Hematopoietic multipotent progenitor cell (in vitro differentiated cells): ENCODE measurements around the gene ARHGAP32. TPM values are rescaled to one million over a fixed set of nuclear protein-coding genes. Genes with fewer than 3 reads are reported as not detected.

Experiments
- DNase-seq, 3 donors: peaks; one replicate each; pipeline ENCODE4 v3.0.0-alpha.2; 2011 to 2015; ENCODE audit warnings: low read depth in 2 of 3, low spot score in 2 of 3
- total RNA-seq: library from RNA; depleted of rRNA; stranded (reverse); fragments of >200 nt; gene quantifications from one replicate; pipeline ENCODE4 v1.2.3, GENCODE V29; 2012

The ARHGAP32 gene
- total RNA-seq, 1 donor = 12.7 TPM

DNA sequence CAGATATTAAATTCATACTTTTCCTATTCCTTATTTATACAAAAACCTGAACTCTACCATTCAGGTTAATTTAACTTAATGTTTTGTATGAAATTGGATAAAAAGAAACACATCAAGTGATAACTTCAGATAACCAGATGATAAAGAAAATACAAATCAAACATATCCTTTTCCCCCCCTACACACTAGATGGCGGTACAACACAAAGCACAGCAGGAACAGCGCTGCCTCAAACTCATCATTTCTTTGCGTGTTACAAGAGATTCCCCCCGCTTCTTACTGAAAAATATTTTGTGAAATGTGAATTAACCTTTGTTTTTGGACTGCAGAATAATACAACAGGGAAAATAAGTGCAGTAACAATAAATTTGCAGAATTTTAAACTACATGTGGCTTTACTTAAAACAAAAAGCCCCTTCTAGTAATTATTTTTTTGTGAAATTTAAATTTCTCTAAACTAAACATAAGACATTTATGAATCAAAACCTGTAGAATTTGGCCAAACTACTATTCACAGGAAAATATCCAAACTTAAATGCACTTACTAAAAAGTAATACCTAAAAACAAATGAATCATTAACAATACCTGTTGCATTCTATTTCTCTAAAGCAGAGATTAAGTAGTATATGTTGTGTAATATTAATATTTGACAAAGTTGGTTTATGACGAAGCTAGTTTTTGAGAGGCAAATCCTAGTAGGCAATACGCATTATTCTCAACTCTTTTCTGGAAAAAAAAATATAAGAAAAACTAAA, 74.4 kb downstream of the ARHGAP32 start:
- DNase-seq = peak; percentile 16 to 80 (median 56)

DNA sequence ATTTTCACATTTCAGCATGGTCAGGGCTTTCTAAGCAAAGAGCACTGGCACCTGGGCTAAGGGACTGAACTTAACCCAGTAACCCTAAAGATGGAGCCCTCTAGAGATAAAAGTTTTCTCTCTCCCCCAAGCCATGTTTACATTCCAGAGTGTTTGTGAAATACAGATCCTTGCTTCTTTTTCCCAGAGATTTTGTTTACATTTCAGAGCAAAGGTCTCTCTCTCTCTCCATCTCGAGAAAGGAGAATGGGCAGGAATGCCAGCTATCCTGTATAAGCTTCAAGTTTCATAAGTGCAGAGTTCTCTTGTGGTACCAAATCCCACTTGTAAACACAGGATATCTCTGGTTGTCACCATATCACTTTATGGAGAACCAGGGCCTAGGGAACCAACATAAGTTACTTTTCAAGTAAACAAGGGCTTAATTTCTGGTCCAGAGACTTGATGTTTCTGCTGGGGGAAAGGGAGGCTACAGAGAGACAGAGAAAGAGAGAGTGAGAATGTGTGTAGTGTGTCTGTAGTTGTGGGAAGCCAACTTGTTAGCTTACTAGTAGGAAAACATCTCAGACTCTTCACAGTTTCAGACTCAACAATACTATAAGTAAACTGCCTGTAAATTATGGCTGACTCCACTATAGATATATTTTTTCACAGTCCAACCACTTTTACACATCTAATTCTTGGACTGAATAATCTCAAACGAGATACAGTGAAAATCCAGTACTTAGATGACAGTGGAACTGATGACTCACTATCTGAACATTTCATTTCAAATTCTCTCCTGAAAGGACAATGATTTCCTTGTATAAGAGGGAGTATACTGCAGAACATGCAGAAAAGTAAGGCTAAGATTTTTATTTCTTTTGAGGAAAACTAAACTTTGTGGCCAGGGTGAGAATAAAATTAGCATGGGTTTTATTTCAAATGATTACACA, 76.2 kb downstream of the ARHGAP32 start:
- no peak for DNase-seq

GRCh38 chr11:129109701-129110100, 82.4 kb downstream of the ARHGAP32 start:
- DNase-seq = no peak

DNA sequence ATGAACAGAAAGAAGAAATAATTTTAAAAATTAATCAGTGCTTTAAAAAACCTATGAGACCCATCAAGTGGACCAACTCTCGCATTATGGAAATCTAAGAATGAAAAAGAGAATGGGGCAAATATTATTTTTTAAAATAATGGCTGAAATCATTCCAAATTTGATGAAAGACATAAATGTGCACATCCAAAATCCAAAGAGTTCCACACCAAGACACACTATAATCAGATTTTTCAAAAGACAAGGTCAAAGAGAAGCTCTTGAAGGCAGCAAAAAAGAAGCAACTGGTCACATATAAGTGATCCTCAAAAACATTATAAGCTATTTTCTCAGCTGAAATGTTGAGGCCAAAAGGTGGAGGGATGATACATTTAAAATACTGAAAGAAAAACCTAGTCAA, 85.3 kb downstream of the ARHGAP32 start:
- DNase-seq = no peak

DNA sequence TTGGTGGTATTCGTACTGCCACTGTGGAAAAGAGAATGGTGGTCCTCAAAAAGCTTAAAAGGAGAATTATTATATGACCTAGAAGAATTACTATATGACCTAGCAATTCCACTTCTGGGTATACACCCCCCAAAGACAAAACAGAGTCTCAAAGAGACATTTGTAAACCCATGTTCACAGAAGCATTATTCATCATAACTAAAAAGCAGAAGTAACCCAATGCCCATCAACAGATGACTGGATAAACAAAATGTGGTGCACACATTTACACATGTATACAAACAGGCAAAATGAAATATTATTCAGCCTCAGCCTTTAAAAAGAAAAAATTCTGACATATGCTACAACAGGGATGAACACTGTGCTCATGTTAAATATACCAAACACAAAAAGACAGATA, 89.4 kb downstream of the ARHGAP32 start:
- DNase-seq = no peak

DNA sequence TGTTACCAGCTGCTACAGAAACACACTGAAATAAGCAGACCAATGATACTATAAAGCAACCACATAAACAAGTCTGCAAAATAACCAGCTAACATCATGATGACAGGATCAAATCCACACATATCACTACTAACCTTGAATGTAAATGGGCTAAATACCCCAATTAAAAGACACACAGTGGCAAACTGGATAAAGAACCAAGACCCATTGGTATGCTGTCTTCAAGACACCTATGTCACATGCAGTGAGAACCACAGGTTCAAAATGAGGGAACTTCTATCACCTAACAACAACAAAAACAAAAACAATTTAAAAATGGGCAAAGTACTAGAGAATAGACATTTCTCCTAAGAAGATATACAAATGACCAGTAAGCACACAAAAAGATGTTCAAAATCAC, 89.9 kb downstream of the ARHGAP32 start:
- DNase-seq = peak in 1 of 3 donors; percentile 11

GRCh38 chr11:129093283-129093682, 98.8 kb downstream of the ARHGAP32 start:
- no peak for DNase-seq

DNA sequence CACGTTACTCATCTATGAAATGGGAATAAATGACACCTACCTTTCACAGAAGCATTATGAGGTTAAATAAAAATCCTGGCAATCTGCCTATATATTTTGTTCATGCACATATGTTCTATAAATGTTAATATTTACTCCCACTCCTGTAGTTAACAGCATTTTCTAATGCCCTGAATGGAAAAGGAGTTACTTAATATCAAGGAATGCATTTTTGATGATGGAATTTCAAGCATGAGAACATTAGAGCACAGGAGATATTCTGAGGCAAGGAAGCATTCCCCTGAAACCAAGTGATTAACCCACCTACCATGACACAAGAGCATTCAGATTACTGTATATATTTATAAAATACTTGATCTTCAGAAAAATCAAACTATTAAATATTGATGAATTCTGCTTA, 102.1 kb downstream of the ARHGAP32 start:
- no peak for DNase-seq

DNA sequence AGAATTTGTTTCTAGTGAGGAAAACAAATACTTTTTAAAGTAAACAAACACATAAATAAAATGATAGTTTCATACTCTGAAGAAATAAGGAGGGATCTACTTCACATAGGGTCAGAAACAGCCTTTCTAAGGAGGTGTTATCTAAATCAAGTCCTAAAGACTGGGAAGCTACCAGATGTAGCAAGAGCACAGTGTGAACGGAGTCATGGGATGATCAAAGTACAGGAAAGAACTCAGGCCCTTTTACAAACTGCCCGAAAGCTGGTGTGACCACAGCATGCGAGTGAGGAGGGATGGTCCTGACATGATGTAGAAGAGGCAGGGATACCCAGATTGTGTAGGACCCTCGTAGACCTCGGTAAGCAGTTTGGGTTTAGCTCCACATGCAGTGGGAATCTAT, 102.8 kb downstream of the ARHGAP32 start:
- DNase-seq = no peak

DNA sequence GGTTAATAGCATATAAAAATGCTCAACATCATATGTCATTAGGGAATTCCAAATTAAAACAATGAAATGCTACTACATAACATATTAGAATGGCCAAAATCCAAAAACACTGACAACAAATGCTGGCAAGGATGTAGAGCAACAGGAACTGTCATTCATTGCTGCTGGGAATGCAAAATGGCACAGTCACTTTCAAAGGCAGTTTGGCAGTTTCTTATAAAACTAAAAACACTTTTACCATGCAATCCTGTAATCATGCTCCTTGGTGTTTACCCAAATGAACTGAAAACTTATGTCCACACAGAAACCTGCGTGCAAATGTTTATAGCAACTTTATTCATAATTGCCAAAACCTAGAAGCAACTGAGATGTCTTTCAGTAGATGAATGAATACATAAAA, 105.1 kb downstream of the ARHGAP32 start:
- DNase-seq = no peak

- DNase-seq = no peak
These were observed 114.9 kb downstream of the ARHGAP32 start for GRCh38 chr11:129077191-129077590.

DNA sequence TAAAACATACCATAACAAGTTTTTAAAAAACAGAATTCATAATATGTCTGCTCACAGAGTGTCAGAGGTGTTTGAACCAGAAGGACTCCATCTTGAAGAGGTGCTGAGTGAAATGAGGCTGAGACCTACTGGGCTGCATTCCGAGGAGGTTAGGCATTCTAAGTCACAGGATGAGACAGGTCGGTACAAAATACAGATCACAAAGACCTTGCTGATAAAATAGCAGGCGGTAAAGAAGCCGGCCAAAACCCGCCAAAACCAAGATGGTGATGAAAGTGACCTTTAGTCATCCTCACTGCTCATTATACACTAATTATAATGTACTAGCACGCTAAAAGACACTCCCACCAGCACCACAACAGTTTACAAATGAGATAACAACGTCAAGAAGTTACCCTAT, 116.4 kb downstream of the ARHGAP32 start:
- DNase-seq = no peak

DNA sequence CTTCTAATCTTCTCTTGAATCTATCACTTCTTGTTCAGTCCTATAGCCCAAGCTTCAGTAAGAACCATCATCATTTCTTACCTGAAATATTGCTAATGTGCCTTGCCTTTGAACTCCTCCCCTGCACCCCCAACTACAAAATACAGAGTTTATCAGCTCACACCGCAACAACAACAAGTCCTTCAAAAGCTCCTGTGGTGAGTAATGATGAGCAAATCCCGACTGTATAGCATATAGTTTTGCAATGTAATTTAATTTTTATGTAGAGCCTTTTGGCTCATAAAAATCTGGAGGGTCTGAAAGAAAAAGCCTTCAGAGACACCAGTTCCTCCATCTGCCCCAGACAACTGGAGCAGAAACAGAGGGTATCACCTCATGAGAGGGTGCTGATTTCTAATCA, 124.7 kb downstream of the ARHGAP32 start:
- DNase-seq = no peak

DNA sequence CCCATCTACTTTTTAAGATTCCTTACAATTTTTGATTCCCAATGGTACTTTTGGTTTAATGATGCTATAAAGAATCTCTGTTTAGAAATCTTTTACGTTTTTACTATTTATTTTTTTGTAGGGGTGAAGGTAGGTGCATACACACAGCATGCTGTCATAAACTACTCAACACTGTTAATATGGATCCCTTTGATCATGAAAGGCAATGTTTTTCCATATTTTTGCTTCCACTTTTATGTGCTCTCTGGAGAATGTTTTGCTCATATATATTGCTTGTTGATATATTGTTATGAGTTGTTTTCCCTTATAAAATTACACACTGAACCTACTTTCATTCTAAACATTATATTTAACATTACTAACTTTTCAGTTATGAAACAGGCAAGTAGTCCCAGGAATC, 125.9 kb downstream of the ARHGAP32 start:
- DNase-seq = no peak

DNA sequence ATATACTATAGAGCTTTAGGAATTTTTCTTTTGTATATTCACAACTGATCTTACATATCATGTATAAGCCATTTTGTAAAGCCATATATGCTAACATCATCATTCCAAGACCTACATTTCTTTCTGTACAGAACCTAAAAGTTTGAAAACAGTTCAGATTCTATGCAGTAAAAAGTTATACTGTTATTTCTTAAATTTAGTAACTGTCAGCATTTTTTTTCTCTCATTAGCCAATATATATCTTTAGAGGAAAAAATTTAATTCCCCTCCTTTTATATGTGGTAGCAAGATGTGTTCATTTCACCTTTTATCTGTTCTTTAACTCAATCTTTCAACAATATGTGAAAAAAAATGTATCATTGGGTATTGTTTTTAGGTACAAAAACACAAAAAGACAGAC, 129.0 kb downstream of the ARHGAP32 start:
- DNase-seq = no peak

DNA sequence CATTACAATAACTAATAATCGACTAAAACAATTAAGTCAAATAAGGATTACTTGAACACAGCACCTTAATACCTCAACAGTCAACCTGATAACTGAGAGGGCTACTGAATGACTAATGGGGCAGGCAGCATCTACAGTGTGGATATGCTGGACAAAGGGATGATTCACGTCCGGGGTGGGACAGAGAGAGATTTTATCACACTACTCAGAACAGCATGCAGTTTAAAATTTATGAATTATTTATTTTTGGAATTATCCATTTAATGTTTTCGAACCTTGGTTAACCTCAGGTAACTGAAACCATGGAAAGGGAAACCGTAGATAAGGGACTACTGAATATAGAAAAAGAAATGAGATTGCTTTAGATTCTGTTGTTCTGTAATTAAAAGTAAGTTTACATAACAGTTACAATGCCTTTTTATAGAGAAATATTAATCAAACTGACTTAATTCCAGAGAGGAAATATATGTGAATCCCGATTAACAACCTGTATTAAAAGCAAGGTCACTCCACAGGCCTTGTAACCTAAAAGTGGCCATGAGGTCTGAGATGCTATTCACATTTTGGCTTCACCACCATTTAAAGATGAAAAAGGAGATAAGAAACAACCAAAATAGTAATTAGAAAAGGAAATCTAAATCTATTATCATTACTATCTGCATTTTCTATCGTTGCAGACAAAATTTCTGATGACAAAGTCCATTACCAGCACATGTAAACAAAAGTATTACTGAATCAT, 130.5 kb downstream of the ARHGAP32 start:
- no peak for DNase-seq

DNA sequence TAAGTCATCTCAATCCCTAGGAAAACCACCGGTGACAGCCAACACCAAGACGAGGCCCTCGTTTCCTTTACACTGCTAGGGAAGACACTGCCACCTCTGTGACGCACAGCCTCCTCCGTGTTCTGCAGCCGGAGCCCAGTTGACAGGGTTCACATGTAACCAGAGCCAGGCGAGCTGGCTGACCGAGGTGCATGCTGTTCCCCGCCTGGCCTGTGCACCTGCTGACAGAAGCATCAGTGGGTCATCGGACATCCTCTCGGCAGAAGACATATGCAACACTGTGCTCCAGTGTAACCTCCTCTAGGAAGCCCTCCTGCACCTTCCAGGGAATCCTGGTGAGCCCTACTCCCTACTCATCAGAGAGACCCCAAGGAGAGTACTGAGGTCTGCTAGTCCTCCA, 135.2 kb downstream of the ARHGAP32 start:
- no peak for DNase-seq

GRCh38 chr11:129055196-129055595, 136.9 kb downstream of the ARHGAP32 start:
- DNase-seq = no peak

DNA sequence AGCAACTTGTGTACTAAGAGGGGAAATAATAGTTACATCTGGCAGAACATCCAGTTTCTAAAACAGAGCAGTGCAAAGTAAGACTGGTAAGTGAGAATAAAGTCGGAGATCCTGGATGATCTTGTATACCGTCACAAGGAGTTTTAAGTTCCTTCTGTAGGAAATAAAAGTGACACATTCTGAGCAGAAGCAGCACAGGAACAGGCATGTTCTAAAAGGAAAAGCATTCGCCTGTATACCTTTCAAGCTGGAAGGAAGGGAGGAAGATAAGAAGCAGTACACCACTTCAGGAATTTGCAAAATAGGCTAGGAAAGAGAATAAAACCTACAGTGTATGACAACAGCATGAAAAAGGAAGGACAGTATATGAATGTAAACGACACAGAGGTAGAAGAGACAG, 143.2 kb downstream of the ARHGAP32 start:
- no peak for DNase-seq

DNA sequence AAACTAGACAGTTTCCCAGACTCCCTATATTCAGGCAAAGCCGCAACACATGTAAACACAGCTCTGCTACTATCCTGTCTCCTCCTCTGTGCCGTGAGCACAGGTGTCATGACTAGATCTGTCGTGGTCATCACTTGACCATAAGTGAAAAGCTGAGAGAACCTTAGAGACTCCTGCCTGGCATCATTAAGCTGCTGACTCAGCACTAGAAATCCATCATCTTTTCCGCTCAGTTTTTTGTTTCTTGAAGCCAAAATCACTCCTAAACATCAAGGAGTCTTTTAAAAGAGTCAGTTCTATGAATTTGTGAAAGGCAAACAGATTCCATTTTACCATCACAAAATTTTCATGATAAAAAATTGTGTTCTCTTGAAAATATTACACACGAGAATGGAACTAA, 147.0 kb downstream of the ARHGAP32 start:
- DNase-seq = no peak

DNA sequence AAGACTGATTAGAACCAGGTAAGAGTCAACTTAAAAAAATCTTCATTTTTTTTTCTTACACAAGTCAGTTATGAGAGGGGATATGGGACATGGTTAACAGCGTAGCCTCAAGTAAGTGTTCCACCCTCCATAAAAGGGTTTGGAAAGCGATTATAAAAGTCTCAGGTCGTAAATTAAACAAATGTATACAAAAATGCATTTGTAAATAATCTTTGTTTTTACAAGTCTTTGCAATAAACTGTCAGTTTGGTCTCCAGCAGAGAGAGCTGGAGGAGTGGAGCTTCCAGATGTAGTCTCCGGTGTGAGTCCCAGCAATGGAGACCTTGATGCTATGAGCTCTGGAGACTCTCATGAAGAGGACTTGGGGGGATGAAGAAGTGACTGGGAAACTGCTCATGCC, 149.6 kb downstream of the ARHGAP32 start:
- no peak for DNase-seq
